NOMO-1 (cell line): ENCODE measurements around the gene MAP2.
"Not testable (repeated sequence)": the region's sequence is repeated elsewhere in the genome, so short reads cannot be mapped to it uniquely, and the experiment has no call there.

Experiments used
- DNase-seq, 2 experiments: peaks; one replicate each; lab custom pipeline; 2025; ENCODE audit not compliant: unreplicated experiment in 2 of 2; lab: John Stamatoyannopoulos, UW

Gene MAP2

GRCh38 chr2:209584472-209584871 is 160.6 kb downstream of the MAP2 start:
- no peak for DNase-seq

- no peak for DNase-seq
These were observed 161.1 kb downstream of the MAP2 start for GRCh38 chr2:209584915-209585314.

GRCh38 chr2:209591021-209591420 is 167.2 kb downstream of the MAP2 start:
- DNase-seq, result no peak

- no peak for DNase-seq
These were observed 168.3 kb downstream of the MAP2 start for GRCh38 chr2:209592106-209592505.

GRCh38 chr2:209593930-209594329 is 170.1 kb downstream of the MAP2 start:
- DNase-seq, result no peak

GRCh38 chr2:209596262-209596661 is 172.4 kb downstream of the MAP2 start:
- DNase-seq, result no peak

GRCh38 chr2:209598227-209598626 is 174.4 kb downstream of the MAP2 start:
- DNase-seq, result not testable (repeated sequence)

GRCh38 chr2:209600341-209601171 is 176.7 kb downstream of the MAP2 start:
- no peak for DNase-seq

- no peak for DNase-seq
These were observed 177.7 kb downstream of the MAP2 start for GRCh38 chr2:209601497-209601896.

- DNase-seq, result no peak
These were observed 178.4 kb downstream of the MAP2 start for GRCh38 chr2:209602259-209602658.

- DNase-seq, result no peak
These were observed 185.7 kb downstream of the MAP2 start for GRCh38 chr2:209609531-209609930.

GRCh38 chr2:209610631-209611030 is 186.8 kb downstream of the MAP2 start:
- no peak for DNase-seq

- no peak for DNase-seq
These were observed 189.9 kb downstream of the MAP2 start for GRCh38 chr2:209613649-209614305.

- no peak for DNase-seq
These were observed 191.0 kb downstream of the MAP2 start for GRCh38 chr2:209614690-209615369.

GRCh38 chr2:209619782-209620181 is 195.9 kb downstream of the MAP2 start:
- DNase-seq, result peak; percentile 78 to 90

- no peak for DNase-seq
These were observed 200.5 kb downstream of the MAP2 start for GRCh38 chr2:209624192-209624938.

GRCh38 chr2:209629597-209629996 is 205.8 kb downstream of the MAP2 start:
- no peak for DNase-seq

- no peak for DNase-seq
These were observed 210.1 kb downstream of the MAP2 start for GRCh38 chr2:209633911-209634310.

GRCh38 chr2:209636076-209636475 is 212.2 kb downstream of the MAP2 start:
- no peak for DNase-seq

GRCh38 chr2:209637293-209637692 is 213.4 kb downstream of the MAP2 start:
- no peak for DNase-seq

GRCh38 chr2:209638346-209638745 is 214.5 kb downstream of the MAP2 start:
- DNase-seq, result no peak
